NB4 (cell line): ENCODE results near the gene AACS.

Experiments used
- CTCF ChIP-seq: IDR thresholded peaks from one replicate; pipeline ENCODE4 v1.5.1; 2012; ENCODE audit warnings: low read depth, low read length
- MAX ChIP-seq: IDR thresholded peaks from 2 replicates; pipeline ENCODE4 v1.6.1; 2011; ENCODE audit warnings: low read depth, low read length
- MYC ChIP-seq: IDR thresholded peaks from 2 replicates; pipeline ENCODE4 v1.6.1; 2011; ENCODE audit warnings: low read depth, low read length

GRCh38 chr12:125029761-125030358 lies 35.4 kb upstream of the AACS start:
- TF ChIP-seq MAX (no peak), CTCF (no peak), MYC (no peak)
